HuH-7 (cell line): ENCODE measurements around the gene ADAMTS2.
A peak's percentile ranks its signal among the peaks of the same experiment; 100 is the strongest.

Experiments
- DNase-seq: peaks from one replicate; pipeline ENCODE4 v3.0.0; 2011; ENCODE audit warnings: low spot score

ADAMTS2 gene

DNA sequence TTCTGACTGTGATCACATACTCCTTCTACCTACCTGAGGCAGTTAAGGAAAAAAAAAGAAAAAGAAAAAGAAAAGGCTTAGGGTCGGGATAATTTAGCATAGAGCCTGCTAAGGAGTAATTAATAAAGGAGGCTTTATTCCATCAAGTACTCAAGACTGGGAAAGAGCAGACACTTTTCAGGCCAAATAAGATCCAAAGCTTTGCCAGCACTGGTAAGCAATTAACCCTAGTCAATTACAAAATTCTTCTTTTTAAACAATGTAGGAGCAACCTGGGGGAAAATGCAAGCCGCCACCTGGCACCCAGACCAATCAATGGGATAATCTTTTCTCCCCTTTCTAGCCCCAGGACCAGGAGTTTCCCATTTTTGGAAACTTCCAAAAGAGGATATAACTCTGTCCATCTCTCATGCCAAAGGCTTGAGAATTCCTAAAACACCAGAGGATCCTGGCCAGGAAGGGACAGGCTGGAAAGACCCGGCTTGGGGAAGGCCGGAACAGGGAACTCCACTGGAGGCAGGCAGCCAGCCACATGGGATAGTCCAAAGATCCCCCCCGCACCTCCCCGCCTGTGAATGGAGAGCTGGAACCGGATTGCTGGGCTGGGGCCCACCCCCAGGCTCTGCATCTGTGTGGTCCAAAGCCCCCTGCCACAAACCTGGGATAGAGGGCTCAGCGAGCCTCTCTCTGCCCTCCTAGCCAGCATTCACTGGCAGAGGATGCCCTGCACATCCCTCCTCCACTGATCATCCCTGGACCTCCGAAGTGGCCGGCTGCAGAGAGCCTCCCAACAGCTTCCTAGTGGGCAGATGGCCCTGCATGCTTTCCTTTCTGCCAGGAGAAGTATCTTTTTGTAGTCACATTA lies 167.3 kb downstream of the ADAMTS2 start:
- no peak for DNase-seq

DNA sequence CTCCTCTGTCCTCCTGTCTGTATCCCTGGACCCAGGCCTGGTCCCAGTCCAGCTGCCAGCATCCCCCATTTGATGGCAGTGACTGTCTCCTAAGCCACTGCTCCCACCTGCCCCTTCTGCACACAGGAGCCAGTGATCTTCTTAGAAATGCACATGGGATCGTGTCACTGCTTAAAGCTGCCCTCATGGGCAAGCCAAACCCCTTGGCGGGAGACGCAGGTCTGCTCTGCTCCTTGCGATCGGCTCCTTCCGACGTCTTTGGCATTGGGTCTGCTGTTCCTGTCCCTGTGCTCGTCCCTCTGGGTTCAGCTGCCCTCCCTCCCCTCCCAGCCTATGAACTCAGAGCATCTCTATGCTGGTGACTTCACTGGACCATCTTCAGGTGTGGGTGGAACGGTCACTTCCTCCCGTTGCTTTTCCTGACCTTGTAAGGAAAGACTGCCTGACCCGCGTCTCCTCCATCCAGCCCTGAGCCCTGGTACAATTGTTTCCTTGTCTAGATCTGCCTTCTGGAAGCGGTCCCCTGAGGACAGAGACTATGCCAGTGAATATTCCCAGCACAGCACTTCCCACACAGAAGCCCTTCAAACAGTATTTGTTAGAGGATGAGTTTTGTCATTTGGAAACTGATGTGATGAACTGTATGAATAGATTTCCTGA lies 168.6 kb downstream of the ADAMTS2 start:
- DNase-seq: no peak

DNA sequence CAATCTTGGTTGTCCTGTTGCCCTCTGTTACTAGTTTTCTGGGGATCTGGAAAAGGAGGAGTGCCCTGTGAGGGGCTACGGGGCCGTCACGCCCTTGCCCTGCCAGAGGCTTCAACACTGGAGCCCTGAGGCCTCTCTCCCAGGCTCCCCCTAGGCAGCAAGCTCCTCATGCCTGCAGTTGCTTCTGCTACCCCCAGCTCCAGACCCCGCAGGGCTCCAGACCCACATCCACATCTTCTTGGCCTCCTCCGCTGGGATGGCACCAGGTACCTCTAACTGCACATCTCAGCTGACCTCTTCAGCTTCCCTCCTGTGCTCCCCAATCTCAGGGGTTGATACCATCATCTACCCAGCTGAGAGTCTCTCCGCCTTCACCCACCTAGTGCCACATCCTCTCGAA lies 169.1 kb downstream of the ADAMTS2 start:
- DNase-seq: no peak

DNA sequence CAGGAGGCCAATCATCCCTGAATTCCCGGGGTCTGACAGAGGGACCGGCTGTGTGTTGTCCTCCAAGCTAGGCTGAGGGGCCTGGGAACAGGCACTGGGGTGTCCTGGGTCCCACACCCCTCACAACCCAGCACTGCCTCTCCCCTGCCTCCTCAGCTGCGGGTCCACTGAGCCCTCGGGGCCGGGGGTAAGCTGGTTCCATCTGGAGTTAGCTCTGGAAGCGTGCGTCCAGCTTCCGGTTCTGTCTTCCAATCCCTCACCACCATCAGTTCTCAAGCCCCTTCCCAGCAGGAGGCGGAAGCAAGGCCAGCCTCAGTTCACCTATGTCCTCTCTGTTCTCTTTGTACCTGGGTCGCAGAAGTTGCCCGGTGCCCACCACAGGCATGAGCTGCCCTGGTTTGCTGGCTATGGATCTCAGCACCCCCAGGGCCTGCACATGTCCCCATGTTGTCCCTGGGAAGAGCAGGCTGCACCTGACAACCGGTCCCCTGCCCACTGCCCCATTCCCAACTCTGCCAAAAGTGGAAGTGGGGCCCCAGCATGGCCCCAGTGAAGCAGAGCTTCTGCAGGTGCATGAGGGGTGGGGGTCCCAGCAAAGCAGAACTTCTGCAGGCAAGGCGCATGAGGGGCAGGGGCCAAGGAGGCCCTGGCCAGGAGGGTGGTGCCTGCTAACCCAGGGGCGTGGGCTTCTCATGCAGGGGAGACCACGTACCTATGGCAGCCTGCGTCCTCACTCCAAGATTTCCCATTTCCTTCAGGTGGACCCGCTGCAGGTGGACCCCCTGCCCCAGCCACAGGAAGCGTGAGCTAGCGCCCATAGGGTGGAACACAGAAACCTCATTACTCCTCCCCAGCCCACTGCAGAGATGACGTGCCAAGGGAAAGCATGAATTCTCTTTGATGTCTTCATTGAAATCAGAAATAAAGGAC lies 173.2 kb downstream of the ADAMTS2 start:
- no peak for DNase-seq

DNA sequence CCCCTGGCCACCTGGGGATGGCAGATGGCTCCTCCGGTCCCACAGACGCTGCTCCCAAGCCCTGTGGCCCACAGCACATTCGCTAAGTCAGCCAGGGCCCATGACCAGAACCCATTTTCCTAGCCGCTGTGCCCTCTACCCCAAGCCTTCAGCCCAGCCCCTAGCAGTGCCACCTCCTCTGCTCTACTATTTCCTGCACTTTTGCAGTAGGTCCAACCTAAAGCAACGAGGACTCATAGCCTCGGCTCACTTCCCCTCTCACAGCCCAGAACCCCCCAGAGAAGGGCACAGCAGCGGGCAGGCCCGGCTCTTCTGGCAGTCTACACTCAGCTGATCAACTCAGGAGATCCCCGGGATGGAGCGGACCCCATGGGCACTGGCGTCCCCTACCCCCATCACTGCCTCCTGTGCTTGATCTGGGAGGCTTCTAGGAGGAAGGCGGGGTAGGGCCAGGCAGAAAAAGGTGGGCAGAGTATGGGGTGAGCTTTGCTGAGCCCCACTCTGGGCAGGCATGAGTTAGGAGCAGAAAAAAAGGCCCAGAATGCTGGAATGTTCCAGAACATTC lies 173.9 kb downstream of the ADAMTS2 start:
- no peak for DNase-seq

DNA sequence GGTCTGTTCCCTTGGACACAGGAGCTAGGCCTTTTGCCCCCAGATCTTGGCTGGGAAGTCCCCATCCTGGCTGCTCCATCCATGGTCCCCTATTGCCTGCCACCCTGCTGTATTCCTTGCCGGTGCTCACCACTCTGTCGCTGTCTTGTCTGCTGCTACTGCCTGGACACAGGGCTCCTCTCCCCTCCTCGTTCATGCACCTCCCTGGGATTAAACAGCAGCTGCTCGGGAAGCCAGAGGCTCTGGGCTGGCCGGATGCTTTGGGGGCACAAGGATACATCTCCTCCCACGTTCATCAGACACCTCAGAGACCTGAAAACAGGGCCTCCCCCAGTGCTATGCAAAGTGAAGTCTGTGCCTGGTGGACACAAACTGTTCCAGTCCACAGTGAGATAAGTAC lies 174.7 kb downstream of the ADAMTS2 start:
- DNase-seq: no peak

DNA sequence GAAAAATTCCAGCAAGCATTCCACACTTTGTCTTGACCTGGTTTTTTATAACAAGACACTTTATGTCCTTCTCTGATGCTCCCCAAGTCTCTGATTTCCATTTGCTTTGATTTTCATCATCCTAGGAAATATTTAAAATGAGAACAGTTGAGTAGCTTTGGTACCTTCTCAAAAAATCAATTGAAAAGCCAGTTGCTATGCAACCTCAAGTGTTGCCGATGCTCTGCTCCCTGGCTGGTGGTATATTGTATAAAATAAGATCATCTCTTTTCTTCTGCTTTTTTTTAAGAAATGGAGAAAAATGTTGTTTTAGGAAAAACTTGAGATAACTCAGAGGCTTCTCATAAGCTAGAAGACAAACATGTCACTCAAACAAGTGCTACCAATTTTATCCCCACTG lies 175.4 kb downstream of the ADAMTS2 start:
- no peak for DNase-seq

DNA sequence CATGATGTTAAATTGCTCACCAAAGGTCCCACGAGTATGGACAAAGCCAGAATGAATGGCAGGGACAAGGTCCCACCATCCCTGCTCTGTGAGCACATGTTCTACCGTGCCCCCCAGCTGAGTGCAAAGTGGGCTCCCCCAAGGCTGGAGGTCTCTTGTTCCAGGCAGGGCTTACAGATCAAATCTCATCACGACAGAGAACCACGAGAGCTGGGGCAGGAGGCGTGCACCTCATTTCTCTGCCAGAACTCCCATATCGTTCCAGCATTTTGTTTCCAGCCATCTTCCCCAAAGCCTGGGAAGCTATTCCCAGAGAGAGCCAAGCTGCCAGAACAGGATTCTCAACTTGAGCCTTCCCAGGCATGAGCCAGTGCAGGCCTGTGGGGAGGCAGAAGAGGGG lies 176.6 kb downstream of the ADAMTS2 start:
- no peak for DNase-seq

DNA sequence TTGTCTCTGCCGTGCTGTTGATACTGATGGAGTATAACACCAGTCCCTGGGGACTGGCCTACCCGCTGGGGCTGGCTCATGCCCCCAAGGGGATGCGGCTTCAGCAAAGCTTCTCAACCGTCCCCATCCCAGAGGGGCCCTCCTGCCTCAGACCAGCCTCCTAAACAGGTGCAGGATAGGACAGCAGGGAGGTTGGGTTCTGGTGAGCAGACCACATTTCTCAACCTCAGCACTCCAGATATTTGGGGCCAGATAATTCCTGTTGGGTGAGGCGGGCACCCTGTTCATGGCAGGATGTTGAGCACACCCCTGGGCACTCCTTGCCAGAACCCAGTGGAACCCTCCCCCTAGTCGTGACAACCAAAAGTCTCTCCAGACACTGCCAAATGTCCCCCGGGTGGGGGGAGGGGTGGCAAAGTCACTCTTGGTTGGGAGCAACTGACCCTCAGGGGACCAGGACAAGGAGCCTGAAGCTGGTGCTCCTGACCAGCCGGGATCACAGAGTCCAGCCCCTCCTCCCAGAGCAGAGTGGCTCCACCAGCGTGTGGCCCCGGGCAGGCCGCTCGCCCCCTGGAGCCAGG lies 177.3 kb downstream of the ADAMTS2 start:
- no peak for DNase-seq

DNA sequence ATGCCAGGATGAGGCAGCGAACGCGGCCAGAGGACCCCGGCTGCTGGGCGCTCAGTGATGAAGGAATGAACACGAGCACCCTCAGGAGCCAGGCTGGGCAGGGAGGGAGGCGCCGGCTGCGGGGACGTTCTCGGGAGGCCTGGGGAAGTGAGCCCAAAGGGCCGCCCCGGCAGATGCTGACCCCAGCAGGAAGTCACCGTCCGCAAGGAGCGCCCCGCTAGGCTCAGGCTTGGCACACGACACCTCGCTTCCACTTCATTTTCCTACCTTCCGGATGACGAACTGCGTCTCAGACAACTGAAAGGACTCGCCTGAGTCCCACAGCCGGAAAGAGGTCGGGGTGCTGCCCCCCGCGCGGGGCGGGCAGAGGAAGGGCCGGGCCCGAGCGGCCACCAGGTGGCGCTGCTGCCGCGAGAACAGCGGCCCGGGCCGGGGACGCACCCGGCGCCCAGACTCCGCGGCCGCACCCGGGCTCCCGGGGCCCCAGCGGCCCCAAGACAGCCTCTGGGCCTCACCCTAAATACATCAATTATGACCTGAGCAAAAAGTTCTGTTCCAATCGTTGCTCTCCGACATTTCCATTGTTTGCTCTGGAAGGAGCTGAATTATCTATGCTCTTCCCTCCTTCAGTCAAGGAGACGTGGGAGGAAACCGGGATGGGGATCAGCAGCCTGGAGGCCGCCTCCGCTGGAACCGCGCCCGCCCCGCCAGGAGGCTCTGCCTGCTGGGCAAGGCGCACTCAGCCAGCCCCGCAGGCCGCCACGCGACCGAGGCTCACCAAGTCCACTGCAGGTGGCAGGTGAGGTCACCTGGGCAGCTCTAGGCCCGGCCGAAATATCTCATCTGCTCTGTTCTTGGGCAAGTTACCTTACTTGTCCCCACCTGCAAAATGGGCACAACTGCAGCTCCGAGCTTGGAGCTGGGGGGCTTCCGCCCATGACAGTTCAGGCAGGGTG lies 178.1 kb downstream of the ADAMTS2 start:
- DNase-seq: peak; percentile 78

DNA sequence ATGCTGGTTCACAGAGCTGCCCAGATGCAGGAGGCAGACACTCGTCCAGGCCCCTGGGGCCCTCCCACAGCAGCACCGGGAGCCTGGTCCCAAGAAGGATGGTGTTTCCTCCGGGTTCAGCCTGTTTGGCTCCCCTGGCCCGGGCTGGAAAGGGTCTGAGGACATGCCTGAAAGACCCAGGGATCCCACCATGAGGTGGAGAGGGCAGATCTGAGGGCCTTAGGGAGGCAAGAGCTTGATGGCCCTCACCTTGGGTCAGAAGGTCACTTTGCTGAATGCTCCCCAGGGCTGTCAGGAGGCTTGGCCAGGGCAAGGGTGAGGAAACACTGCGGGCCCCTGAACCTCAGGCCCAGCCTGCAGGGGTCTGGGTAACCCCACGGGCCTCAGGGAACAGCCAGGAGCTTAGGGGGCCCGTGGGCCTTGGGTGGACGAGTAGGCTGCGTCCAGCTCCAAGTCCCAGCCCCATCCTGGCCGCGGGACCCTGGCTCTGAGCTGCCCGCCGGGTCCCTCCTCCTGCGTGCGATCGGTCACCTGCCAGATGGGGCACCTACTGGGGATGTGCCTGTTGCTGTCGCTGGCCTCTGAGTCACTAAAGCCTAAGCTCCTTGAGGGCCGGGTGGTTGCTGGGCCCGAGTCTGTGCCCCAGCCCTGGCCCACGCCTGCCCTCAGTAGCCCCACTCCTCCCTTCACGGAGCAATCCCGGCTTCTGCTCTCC lies 178.9 kb downstream of the ADAMTS2 start:
- DNase-seq: no peak

DNA sequence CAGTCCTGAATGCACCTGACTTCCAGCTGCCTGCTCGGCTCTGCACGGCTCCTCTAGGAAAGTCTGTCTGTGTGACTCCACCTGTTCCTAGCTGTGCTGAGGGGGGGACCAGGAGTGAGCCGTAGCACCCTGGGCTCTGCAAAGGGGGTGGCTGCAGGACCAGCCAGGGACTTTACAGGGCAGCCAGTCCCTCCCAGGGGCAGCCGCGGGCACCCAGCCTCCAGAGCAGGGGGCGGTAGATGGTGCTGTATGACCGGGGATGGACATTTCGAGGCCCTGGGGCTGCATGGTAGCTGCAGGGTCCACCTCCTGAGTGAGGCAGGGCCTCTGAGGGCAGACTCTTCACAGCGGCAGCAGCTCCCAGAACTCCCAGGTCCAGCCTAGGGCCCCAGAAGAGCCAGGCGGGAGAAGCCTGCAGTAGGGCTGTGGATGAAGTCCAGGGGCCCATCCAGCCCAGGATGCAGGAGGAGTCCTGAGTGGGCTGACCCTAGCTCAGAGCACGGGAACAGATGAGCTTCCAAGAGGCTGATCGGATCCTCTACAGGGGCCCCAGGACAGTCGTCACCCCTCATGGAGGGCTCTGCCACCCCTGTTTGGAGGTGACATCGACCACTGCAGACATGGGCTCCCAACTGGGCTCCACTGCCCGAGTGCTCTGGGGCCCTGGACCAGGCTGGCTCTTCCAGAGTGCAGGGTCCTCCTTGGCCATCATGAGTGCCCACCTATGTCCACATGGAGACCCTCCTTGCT lies 179.7 kb downstream of the ADAMTS2 start:
- DNase-seq: no peak

DNA sequence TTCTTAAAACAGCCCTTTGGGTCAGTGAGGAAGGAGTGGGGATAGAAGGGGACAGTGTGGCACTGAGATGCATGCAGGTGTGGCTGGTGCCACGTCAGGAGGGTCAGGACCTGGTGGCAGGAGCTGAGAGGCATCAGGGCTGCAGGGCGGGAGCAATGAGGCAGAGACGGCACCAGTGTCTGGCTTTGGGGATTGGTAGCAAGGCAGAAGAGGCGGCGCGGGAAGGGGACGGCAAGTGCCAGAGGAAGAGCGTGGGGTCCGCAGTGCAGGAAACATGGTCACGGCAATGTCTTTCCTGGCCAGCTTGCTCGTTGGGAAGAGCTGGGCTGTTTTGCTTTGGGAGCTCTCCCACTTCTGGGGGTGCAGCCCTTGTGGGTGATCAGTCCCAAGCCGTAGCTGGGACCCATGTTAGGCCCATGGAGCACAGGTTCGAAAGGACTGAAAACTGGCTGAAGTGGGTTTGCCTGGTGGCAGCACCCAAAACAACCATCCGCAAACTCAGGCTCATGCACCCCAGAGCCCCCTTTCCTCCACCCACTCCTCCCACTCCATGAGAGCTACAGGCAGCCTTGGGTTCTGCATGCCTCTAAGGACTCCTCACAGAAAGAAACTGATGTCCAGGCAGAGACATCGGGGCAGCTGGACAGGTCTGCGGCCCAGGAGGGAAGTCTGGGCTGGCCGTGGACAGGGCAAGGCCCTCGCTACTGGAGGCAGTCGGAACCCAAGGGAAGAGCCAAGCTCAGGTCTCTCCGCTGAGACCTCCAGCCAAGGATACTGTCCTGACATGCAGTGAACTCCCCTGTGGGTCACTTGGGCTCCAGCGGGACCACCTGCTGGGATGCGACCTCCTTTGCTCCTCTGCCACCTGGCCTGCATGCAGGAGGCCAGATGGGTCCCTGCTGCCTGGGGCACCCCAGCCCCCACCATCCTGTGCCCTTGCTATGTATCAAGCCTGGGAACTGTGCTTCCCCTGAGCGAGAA lies 180.6 kb downstream of the ADAMTS2 start:
- DNase-seq: no peak

DNA sequence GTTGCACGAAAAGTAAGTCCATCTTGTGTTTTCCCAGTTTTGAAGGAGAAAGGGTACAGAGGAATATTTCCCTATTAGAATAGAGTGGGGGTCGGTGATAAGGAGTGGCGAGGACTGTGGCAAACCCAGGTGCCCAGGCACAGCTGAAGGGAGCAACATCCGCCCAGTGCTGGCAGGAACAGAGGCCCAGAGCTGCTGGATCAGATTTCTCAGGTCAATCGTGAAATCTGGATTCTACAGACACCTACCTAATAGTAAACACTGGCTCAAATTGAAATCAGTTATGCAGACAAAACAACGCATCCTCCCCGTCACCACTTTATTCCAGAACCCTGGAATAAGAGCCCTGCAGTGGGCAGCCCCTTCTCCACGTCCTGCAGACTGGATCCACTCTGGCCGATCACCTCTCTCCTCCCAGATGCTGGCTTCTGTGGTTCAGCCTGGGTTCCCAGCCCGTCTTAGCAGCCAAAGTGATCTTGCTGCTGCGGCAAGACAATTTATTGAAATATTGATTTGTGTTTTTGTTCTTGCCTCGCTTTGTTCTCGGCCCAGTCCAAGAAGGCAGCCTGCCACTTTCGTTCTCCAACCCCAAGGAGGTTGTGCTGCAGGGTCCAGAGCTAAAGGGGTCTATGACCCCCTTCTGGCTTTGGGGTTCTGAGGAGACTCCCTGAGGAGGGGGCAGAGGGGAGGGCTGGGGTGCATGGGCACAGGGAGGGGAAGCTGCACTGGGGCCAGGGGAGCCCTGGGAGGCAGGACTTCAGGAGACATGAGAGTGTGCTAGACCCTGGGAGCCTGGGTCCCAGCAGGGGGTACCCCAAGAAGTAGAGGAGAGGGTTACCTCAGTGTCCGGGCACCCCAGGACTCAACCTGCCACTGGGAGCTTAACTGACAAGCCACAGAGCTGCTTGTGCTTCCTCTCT lies 181.8 kb downstream of the ADAMTS2 start:
- no peak for DNase-seq

DNA sequence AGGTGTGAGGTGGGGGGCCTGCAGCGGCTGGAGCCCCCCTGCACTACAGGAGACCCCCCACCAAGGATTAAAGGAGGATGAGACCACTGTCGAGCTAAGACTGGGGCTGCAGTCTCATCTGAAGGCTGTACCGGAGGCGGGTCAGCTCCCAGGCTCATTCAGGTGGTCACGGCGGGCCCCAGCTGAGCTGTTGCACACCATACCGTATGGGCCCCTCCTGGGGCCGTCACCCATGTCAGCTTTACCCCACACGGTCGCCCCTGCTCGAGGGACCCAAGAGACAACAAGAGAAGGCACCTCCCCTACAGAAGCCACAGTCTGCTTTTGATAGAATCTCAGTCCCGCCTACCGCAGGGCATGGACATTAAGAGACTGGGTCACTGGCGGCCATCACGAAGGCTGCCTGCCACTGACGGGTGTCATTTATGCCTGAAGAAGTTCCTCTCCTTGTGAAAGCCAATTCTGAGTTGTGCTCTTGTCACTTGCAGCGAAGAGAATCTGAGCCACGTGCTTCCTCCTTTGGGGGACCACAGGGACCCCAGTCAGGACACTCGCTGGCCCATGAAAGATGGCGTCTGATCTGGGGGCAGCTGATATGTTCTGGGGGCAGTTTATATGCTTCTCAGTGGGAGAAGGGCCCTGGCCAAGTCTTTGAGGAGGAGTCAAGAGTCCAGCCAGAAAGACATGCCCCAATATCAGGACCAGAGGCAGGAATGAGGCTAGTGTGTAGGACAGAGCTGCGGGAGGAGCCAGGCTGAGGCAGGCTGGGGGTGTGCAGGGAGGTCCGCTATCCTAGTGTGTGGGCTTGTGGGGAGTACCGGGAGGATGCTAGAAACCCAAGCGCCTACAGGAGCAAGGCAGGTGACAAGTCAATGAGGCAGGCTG lies 182.7 kb downstream of the ADAMTS2 start:
- DNase-seq: no peak

DNA sequence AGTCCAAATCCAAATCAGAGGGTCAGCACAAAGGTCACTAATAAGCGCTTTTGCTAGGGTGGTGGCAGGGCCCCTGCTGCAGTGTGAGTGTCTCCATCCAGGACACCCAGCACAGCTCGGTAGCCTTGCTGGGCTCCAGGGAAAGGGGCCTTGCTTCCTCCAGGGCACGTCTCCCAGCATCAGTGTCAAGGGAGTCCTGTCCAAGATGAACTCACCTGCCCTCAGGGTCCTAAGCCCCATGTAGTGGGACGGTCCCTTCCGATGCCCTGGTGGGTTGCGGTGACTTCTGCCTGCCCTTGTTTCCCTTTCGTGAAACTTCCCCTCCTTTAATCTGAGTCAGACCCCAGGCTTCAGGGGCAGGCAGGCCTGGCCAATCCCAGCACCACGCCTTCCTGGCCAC lies 183.4 kb downstream of the ADAMTS2 start:
- no peak for DNase-seq
